H9 (cell line): ENCODE measurements around the gene LRMDA. TPM values are rescaled to one million over a fixed set of nuclear protein-coding genes. Genes with fewer than 3 reads are reported as not detected.

Experiments
- DNase-seq: peaks from one replicate; pipeline ENCODE4 v3.0.0-alpha.2; 2017
- H2AFZ ChIP-seq: one replicate; pipeline ENCODE4 v1.6.1; 2013; ENCODE audit warnings: mild to moderate bottlenecking, low read length, control low read depth, moderate library complexity
- H2AK5ac ChIP-seq: 2 replicates; pipeline ENCODE4 v1.6.1; 2013; ENCODE audit warnings: low read length, control low read depth, mixed read lengths; ENCODE audit not compliant: insufficient read length
- H2BK120ac ChIP-seq: one replicate; pipeline ENCODE4 v1.6.1; 2013; ENCODE audit warnings: low read depth, mild to moderate bottlenecking, low read length, control low read depth, inconsistent platforms; ENCODE audit not compliant: poor library complexity, severe bottlenecking
- H2BK12ac ChIP-seq: 2 replicates; pipeline ENCODE4 v1.6.1; 2013; ENCODE audit warnings: low read length, control low read depth, mixed read lengths, low read depth; ENCODE audit not compliant: insufficient read length
- H2BK15ac ChIP-seq: 2 replicates; pipeline ENCODE4 v1.6.1; 2013; ENCODE audit warnings: low read depth, low read length, control low read depth
- H2BK20ac ChIP-seq: one replicate; pipeline ENCODE4 v1.6.1; 2013; ENCODE audit warnings: low read depth, mild to moderate bottlenecking, low read length, control low read depth, inconsistent platforms; ENCODE audit not compliant: poor library complexity, severe bottlenecking
- H2BK5ac ChIP-seq: 2 replicates; pipeline ENCODE4 v1.6.1; 2013; ENCODE audit warnings: low read length, control low read depth, mixed read lengths; ENCODE audit not compliant: insufficient read length
- H3K14ac ChIP-seq: 2 replicates; pipeline ENCODE4 v1.6.1; 2013; ENCODE audit warnings: low read length, control low read depth; ENCODE audit not compliant: insufficient read depth
- H3K18ac ChIP-seq: 2 replicates; pipeline ENCODE4 v1.6.1; 2013; ENCODE audit warnings: low read depth, mild to moderate bottlenecking, mixed read lengths, low read length, control low read depth; ENCODE audit not compliant: insufficient read length
- H3K23ac ChIP-seq: 2 replicates; pipeline ENCODE4 v1.6.1; 2013; ENCODE audit warnings: low read length, control low read depth, mixed read lengths, low read depth; ENCODE audit not compliant: insufficient read length
- H3K23me2 ChIP-seq: 2 replicates; pipeline ENCODE4 v1.6.1; 2013; ENCODE audit warnings: low read depth, mild to moderate bottlenecking, mixed read lengths, low read length, control low read depth; ENCODE audit not compliant: insufficient read length, poor library complexity, severe bottlenecking
- H3K27ac ChIP-seq: 2 replicates; pipeline ENCODE4 v1.5.1; 2013; ENCODE audit warnings: low read length, control low read depth, mixed read lengths, low read depth; ENCODE audit not compliant: insufficient read length
- H3K27me3 ChIP-seq: 2 replicates; pipeline ENCODE4 v1.6.1; 2013; ENCODE audit warnings: low read length, control low read depth, inconsistent platforms; ENCODE audit not compliant: insufficient read depth
- H3K4ac ChIP-seq: 2 replicates; pipeline ENCODE4 v1.6.1; 2013; ENCODE audit warnings: low read depth, mild to moderate bottlenecking, control low read depth, inconsistent platforms, low read length, moderate library complexity
- H3K4me1 ChIP-seq: 2 replicates; pipeline ENCODE4 v1.6.1; 2013; ENCODE audit warnings: low read length, control low read depth, inconsistent platforms; ENCODE audit not compliant: insufficient read depth
- H3K4me2 ChIP-seq: 2 replicates; pipeline ENCODE4 v1.6.1; 2013; ENCODE audit warnings: low read length, control low read depth, mixed read lengths; ENCODE audit not compliant: insufficient read length, insufficient read depth
- H3K56ac ChIP-seq: 2 replicates; pipeline ENCODE4 v1.6.1; 2013; ENCODE audit warnings: low read depth, mild to moderate bottlenecking, mixed read lengths, low read length, control low read depth; ENCODE audit not compliant: insufficient read length
- H3K79me1 ChIP-seq: 2 replicates; pipeline ENCODE4 v1.6.1; 2013; ENCODE audit warnings: low read depth, mild to moderate bottlenecking, moderate library complexity, low read length, control low read depth, inconsistent platforms; ENCODE audit not compliant: insufficient read depth, poor library complexity, severe bottlenecking
- H3K79me2 ChIP-seq: 2 replicates; pipeline ENCODE4 v1.6.1; 2013; ENCODE audit warnings: low read length, control low read depth, inconsistent platforms; ENCODE audit not compliant: insufficient read depth
- H3K9ac ChIP-seq: 2 replicates; pipeline ENCODE4 v1.6.1; 2013; ENCODE audit warnings: low read length, control low read depth, mixed read lengths; ENCODE audit not compliant: insufficient read length; ENCODE audit errors: extremely low read depth
- H3K9me3 ChIP-seq: one replicate; pipeline ENCODE4 v1.6.1; 2013; ENCODE audit warnings: low read depth, low read length, inconsistent platforms; ENCODE audit not compliant: control insufficient read depth
- H3T11ph ChIP-seq: one replicate; pipeline ENCODE4 v1.6.1; 2013; ENCODE audit warnings: mild to moderate bottlenecking, low read length, control low read depth, inconsistent platforms
- H4K20me1 ChIP-seq: one replicate; pipeline ENCODE4 v1.6.1; 2013; ENCODE audit not compliant: control insufficient read depth, insufficient read length, insufficient read depth
- H4K5ac ChIP-seq: 2 replicates; pipeline ENCODE4 v1.6.1; 2013; ENCODE audit warnings: low read depth, mild to moderate bottlenecking, mixed read lengths, low read length, control low read depth; ENCODE audit not compliant: insufficient read length
- H4K8ac ChIP-seq: replicated peaks from 2 replicates; pipeline ENCODE4 v1.6.1; 2013; ENCODE audit warnings: low read length, control low read depth, mixed read lengths, low read depth; ENCODE audit not compliant: insufficient read length
- H4K91ac ChIP-seq: 2 replicates; pipeline ENCODE4 v1.6.1; 2013; ENCODE audit warnings: low read depth, mild to moderate bottlenecking, moderate library complexity, mixed read lengths, low read length, control low read depth; ENCODE audit not compliant: insufficient read length
- H3K27ac Mint-ChIP-seq, 3 experiments: 2 replicates in 2 of 3; 3 replicates in 1 of 3; pipeline ENCODE4 v1.8.0; 2020 to 2021; ENCODE audit warnings: mixed read lengths in 3 of 3, mild to moderate bottlenecking in 1 of 3, moderate library complexity in 1 of 3
- H3K27me3 Mint-ChIP-seq: 2 replicates; pipeline ENCODE4 v1.8.0; 2021; ENCODE audit warnings: low read depth, mild to moderate bottlenecking, moderate library complexity, mixed read lengths
- H3K36me3 Mint-ChIP-seq, 3 experiments: 2 replicates in 2 of 3; 3 replicates in 1 of 3; pipeline ENCODE4 v1.8.0; 2020 to 2021; ENCODE audit warnings: low read depth in 3 of 3, mixed read lengths in 3 of 3; ENCODE audit not compliant: insufficient read depth in 1 of 3
- H3K4me1 Mint-ChIP-seq, 2 experiments: 2 replicates each; pipeline ENCODE4 v1.8.0; 2020; ENCODE audit warnings: mixed read lengths in 2 of 2
- H3K4me3 Mint-ChIP-seq, 2 experiments: 2 replicates in 1 of 2; 3 replicates in 1 of 2; pipeline ENCODE4 v1.8.0; 2020 to 2021; ENCODE audit warnings: mild to moderate bottlenecking in 2 of 2, mixed read lengths in 2 of 2, moderate library complexity in 1 of 2
- H3K9me3 Mint-ChIP-seq, 2 experiments: 2 replicates in 1 of 2; 3 replicates in 1 of 2; pipeline ENCODE4 v1.8.0; 2020; ENCODE audit warnings: mild to moderate bottlenecking in 2 of 2, mixed read lengths in 2 of 2, moderate library complexity in 1 of 2
- CTCF ChIP-seq: fragments of 200-600 bp; sonication (generic); conservative IDR thresholded peaks from 3 replicates; pipeline ENCODE4 v1.8.0; 2021; ENCODE audit warnings: antibody characterized with exemption, mild to moderate bottlenecking
- WGBS: extraction: QIAGEN DNeasy Blood & Tissue Kit; methylation state at CpG from one replicate; pipeline ENCODE4 v1.1.7; 2013; ENCODE audit warnings: missing lambda C conversion rate, low lambda C conversion rate, mixed read lengths; ENCODE audit not compliant: insufficient read length; ENCODE audit errors: extremely low coverage; 5-methylcytosine and 5-hydroxymethylcytosine counted together
- total RNA-seq: library from RNA; stranded (reverse); gene quantifications from 2 replicates; pipeline ENCODE4 v1.2.1, GENCODE V29; 2021

Gene LRMDA
- total RNA-seq, 1 experiment from 2014 or later: 1.8 TPM

DNA sequence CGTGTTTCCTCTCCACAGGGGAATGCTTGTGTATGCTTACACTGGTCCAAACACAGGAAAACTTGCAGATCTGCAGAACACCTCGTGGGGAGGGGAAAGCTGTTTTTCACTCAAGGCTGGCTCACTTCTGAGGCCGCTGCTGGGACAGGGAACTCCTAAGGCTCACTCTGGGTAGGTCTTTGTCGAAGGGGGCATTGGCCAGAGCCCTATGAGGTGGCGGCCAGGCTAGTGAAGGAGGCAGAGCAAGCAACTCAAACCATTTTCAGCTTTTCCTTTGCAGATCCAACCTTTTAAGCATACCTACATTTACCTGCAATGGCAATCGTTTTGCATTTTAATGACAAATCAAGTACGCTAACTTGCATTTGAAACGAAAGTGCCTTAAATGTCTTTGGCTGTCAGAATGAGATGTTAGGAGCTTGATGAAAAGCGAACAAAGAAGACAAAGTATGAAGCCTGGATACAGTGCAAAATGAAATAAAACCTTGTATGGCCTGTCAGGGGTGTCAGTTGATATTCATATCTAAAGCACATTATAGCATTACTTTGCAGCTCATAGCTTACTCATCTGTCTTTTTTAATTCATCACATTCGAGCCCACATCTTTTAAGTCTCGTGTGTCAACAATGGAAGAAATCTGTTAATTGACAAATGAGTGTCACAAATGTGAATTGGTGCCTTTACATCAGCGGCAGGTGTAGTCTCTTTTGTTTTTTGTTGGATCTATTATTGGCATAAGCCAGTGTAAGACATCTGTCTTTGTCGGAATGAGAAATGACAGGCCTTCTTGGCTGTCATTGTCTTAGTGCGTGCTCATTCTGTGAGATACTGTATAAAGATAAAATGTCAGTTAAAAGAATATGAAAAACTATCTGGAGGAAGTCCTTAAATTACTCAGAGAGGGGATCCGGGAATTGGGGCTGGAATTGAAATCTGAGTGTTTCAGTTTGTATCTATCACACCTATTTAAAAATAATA, 30.5 kb downstream of the LRMDA start:
- H3K14ac ChIP-seq: no peak overlapping the region
- H3K36me3 Mint-ChIP-seq: no peaks in the 10 kb centered on the region
- H3K18ac ChIP-seq: no peak overlapping the region
- no peaks in the 10 kb centered on the region for H3K9me3 ChIP-seq
- H3K4me1 Mint-ChIP-seq: peaks cover 43 to 45% of the 10 kb centered on the region in 2 experiments
- H3K27me3 ChIP-seq: no peaks in the 10 kb centered on the region
- H3K9ac ChIP-seq: no peak overlapping the region
- no peak overlapping the region for H3K23ac ChIP-seq
- no peak overlapping the region for H4K5ac ChIP-seq
- H3T11ph ChIP-seq: no peak overlapping the region
- H4K20me1 ChIP-seq: no peaks in the 10 kb centered on the region
- H3K27ac Mint-ChIP-seq: no peak overlapping the region
- H3K79me2 ChIP-seq: no peaks in the 10 kb centered on the region
- H3K4me1 ChIP-seq: peaks cover 3% of the 10 kb centered on the region; the same call in 1 of the 2 replicates
- H3K4me2 ChIP-seq: peak overlapping the region; percentile 23
- peak overlapping the region in 1 of 2 experiments; percentile 21; a peak in 2 of 5 replicates for H3K4me3 Mint-ChIP-seq
- DNase-seq: peak; percentile 47
- no CpG with 5 or more reads among the region's 15 CpGs for WGBS
- no peak for TF ChIP-seq CTCF
- no peaks in the 10 kb centered on the region for H3K23me2 ChIP-seq
- no peaks in the 10 kb centered on the region for H3K79me1 ChIP-seq
- H3K4ac ChIP-seq: no peak overlapping the region
- no peak overlapping the region for H2BK5ac ChIP-seq
- no peak overlapping the region for H3K27ac ChIP-seq
- no peak overlapping the region for H2BK15ac ChIP-seq
- no peaks in the 10 kb centered on the region for H3K9me3 Mint-ChIP-seq
- H2AK5ac ChIP-seq: no peak overlapping the region
- no peak overlapping the region for H2BK120ac ChIP-seq
- no peak overlapping the region for H2BK20ac ChIP-seq
- no peak overlapping the region for H2BK12ac ChIP-seq
- H4K8ac ChIP-seq: no peak overlapping the region
- H3K27me3 Mint-ChIP-seq: peaks cover 27% of the 10 kb centered on the region
- no peak overlapping the region for H3K56ac ChIP-seq
- H2AFZ ChIP-seq: no peak overlapping the region
- no peak overlapping the region for H4K91ac ChIP-seq
